DND-41 (cell line): Measurements from ENCODE around the gene PGAM2.

ENCODE experiments used
- EZH2 ChIP-seq: IDR thresholded peaks from 3 replicates; pipeline ENCODE4 v1.6.1; 2012; ENCODE audit warnings: borderline replicate concordance, low read depth, mild to moderate bottlenecking, moderate library complexity, low read length, inconsistent platforms; ENCODE audit not compliant: severe bottlenecking
- TF ChIP-seq, protein P1 (sequence below): IDR thresholded peaks from 2 replicates; pipeline ENCODE4 v1.5.1; 2012; ENCODE audit warnings: borderline replicate concordance, low read length, moderate library complexity, mild to moderate bottlenecking; ENCODE audit not compliant: poor library complexity, severe bottlenecking; ENCODE audit errors: extremely low read depth

DNA sequence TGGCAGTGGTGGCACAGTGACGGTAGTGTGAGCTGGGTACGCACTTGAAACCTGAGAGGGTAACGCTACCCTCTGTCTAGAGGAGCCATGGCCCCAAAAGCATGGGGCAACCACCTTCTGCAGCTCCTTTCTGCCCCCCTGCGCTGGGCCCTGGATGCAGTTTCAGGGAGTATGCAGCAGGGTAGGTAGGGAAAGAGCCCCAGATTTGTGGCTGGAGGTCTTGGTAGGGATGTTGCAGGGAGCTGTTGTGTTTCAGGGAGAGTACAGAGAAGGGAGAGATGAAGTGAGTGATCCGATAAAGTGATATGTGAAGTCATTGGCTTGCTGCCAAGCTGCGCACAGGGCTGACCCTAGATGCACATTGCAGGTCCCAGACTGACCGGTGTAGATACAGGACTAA, 2.7 kb upstream of the PGAM2 start:
- TF ChIP-seq, protein P1, sequence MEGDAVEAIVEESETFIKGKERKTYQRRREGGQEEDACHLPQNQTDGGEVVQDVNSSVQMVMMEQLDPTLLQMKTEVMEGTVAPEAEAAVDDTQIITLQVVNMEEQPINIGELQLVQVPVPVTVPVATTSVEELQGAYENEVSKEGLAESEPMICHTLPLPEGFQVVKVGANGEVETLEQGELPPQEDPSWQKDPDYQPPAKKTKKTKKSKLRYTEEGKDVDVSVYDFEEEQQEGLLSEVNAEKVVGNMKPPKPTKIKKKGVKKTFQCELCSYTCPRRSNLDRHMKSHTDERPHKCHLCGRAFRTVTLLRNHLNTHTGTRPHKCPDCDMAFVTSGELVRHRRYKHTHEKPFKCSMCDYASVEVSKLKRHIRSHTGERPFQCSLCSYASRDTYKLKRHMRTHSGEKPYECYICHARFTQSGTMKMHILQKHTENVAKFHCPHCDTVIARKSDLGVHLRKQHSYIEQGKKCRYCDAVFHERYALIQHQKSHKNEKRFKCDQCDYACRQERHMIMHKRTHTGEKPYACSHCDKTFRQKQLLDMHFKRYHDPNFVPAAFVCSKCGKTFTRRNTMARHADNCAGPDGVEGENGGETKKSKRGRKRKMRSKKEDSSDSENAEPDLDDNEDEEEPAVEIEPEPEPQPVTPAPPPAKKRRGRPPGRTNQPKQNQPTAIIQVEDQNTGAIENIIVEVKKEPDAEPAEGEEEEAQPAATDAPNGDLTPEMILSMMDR: no peak
- no peak for TF ChIP-seq EZH2
